K562 (cell line): ENCODE measurements around the gene MBD4. TPM values are rescaled to one million over a fixed set of nuclear protein-coding genes. Genes with fewer than 3 reads are reported as not detected.

Source experiments
- FIP1L1 ChIP-seq: fragments of 200-400 bp; formaldehyde crosslinking; IDR thresholded peaks from 2 replicates; pipeline ENCODE4 v1.6.1; 2018; ENCODE audit warnings: mild to moderate bottlenecking, low read depth, low read length; ENCODE audit not compliant: poor library complexity, severe bottlenecking
- FOXK2 ChIP-seq, 2 experiments: fragments of 450-650 bp; IDR thresholded peaks in 1 of 2; conservative IDR thresholded peaks in 1 of 2; 2 replicates each; pipeline ENCODE4 v1.6.1; 2016; ENCODE audit warnings: low read depth in 2 of 2, mild to moderate bottlenecking in 1 of 2
- HDAC1 ChIP-seq, 2 experiments: fragments of 450-650 bp; IDR thresholded peaks; 2 replicates each; pipeline ENCODE4 v1.6.1; 2016 to 2017; ENCODE audit warnings: inconsistent platforms in 1 of 2, mild to moderate bottlenecking in 1 of 2, moderate library complexity in 1 of 2
- HDAC2 ChIP-seq: fragments of 450-650 bp; IDR thresholded peaks from 2 replicates; pipeline ENCODE4 v1.6.1; 2016; ENCODE audit warnings: mild to moderate bottlenecking
- HNRNPLL ChIP-seq: fragments of 200-400 bp; formaldehyde crosslinking; IDR thresholded peaks from 2 replicates; pipeline ENCODE4 v1.6.1; 2017; ENCODE audit warnings: low read length, low read depth, mild to moderate bottlenecking; ENCODE audit not compliant: poor library complexity, severe bottlenecking
- KLF16 ChIP-seq: IDR thresholded peaks from 2 replicates; pipeline ENCODE4 v1.6.1; 2016; ENCODE audit warnings: antibody characterized with exemption
- MEF2A ChIP-seq: IDR thresholded peaks from 2 replicates; pipeline ENCODE4 v1.6.1; 2011; ENCODE audit warnings: low read depth, mild to moderate bottlenecking, low read length, moderate library complexity; ENCODE audit not compliant: control insufficient read depth
- OTX1 ChIP-seq: fragments of 450-650 bp; formaldehyde crosslinking; IDR thresholded peaks from 2 replicates; pipeline ENCODE4 v1.4.0; 2022; ENCODE audit warnings: mild to moderate bottlenecking
- PHTF2 ChIP-seq: fragments of 250-450 bp; sonication (Bioruptor Pico); IDR thresholded peaks from 2 replicates; pipeline ENCODE4 v1.5.0; 2021; ENCODE audit warnings: mild to moderate bottlenecking
- RBBP5 ChIP-seq: fragments of 200-600 bp; sonication (generic); IDR thresholded peaks from 2 replicates; pipeline ENCODE4 v1.6.1; 2012; ENCODE audit warnings: borderline replicate concordance, mild to moderate bottlenecking, low read length, control low read depth, inconsistent platforms; ENCODE audit not compliant: insufficient read depth, poor library complexity, severe bottlenecking
- RFX5 ChIP-seq: IDR thresholded peaks from 2 replicates; pipeline ENCODE4 v1.6.1; 2011; ENCODE audit warnings: low read depth, mild to moderate bottlenecking, improper control_type of control experiment, low read length
- TAF1 ChIP-seq: IDR thresholded peaks from 2 replicates; pipeline ENCODE4 v1.6.1; 2011; ENCODE audit warnings: mild to moderate bottlenecking, low read length, moderate library complexity; ENCODE audit not compliant: insufficient read depth, control insufficient read depth, severe bottlenecking; ENCODE audit errors: extremely low read depth
- TBP ChIP-seq: optimal IDR thresholded peaks from 2 replicates; pipeline ENCODE3; 2011; ENCODE audit warnings: low read depth, low read length, improper control_type of control experiment
- TEAD1 ChIP-seq, 2 experiments: fragments of 450-650 bp in 1 of 2; sonication (generic) in 1 of 2; formaldehyde crosslinking; IDR thresholded peaks; 2 replicates each; pipeline versions ENCODE4 v1.4.0 to v1.8.0; 2020 to 2022; ENCODE audit warnings: mild to moderate bottlenecking in 2 of 2, missing genetic modification reagents in 1 of 2
- TFAM ChIP-seq: fragments of 250-450 bp; sonication (Bioruptor Pico); conservative IDR thresholded peaks from 2 replicates; pipeline ENCODE4 v1.5.0; 2021; ENCODE audit warnings: mild to moderate bottlenecking, moderate library complexity
- THAP12 ChIP-seq: fragments of 250-450 bp; sonication (Bioruptor Pico); IDR thresholded peaks from 2 replicates; pipeline ENCODE4 v1.9.0; 2021; ENCODE audit warnings: mild to moderate bottlenecking, inconsistent platforms
- TOE1 ChIP-seq, 2 experiments: fragments of 450-650 bp in 1 of 2; sonication (generic) in 1 of 2; formaldehyde crosslinking in 1 of 2; IDR thresholded peaks; 2 replicates each; pipeline versions ENCODE4 v1.7.1 to v1.8.0; 2016 to 2022; ENCODE audit warnings: borderline replicate concordance in 2 of 2, mild to moderate bottlenecking in 2 of 2, antibody characterized with exemption in 1 of 2, inconsistent platforms in 1 of 2, low read depth in 1 of 2, missing genetic modification reagents in 1 of 2, moderate library complexity in 1 of 2
- ZBTB7A ChIP-seq: IDR thresholded peaks from 2 replicates; pipeline ENCODE4 v1.6.1; 2011; ENCODE audit warnings: low read depth, mild to moderate bottlenecking, low read length, moderate library complexity, borderline replicate concordance; ENCODE audit not compliant: control insufficient read depth
- ZC3H4 ChIP-seq: sonication (generic); formaldehyde crosslinking; IDR thresholded peaks from 2 replicates; pipeline ENCODE4 v1.9.0; 2021; ENCODE audit warnings: missing genetic modification reagents, borderline replicate concordance
- ZNF398 ChIP-seq: fragments of 250-450 bp; sonication (Bioruptor Pico); IDR thresholded peaks from 2 replicates; pipeline ENCODE4 v1.8.0; 2021; ENCODE audit warnings: moderate library complexity, mild to moderate bottlenecking, inconsistent platforms
- ZNF699 ChIP-seq: fragments of 250-450 bp; sonication (Bioruptor Pico); IDR thresholded peaks from 2 replicates; pipeline ENCODE4 v1.8.0; 2021; ENCODE audit warnings: mild to moderate bottlenecking, moderate library complexity; ENCODE audit not compliant: insufficient replicate concordance
- ZSCAN32 ChIP-seq: fragments of 450-650 bp; formaldehyde crosslinking; IDR thresholded peaks from 2 replicates; pipeline ENCODE4 v1.4.0; 2020; ENCODE audit warnings: mild to moderate bottlenecking, moderate library complexity
- polyA plus RNA-seq, 8 experiments: library from polyadenylated mRNA; depleted of rRNA in 4 of 8; stranded (reverse) in 5 of 8; unstranded in 3 of 8; fragments of >200 nt; fragmentation: Nextera tagmentation in 2 of 8; fragmentation: Illumina TruSeq in 1 of 8; extraction: Ambion mirVana in 2 of 8; extraction: Trizol in 1 of 8; gene quantifications; 2 replicates each; pipeline versions ENCODE4 v1.2.1 to v1.2.3, GENCODE V29; 2011 to 2014; ENCODE audit warnings: inconsistent platforms in 1 of 8, missing spikeins in 1 of 8
- total RNA-seq, 7 experiments: library from RNA; depleted of rRNA in 6 of 7; stranded (reverse); fragments of >200 nt in 6 of 7; fragmentation: Illumina TruSeq in 2 of 7; extraction: Trizol in 2 of 7; gene quantifications; 2 replicates each; pipeline versions ENCODE4 v1.2.1 to v1.2.3, GENCODE V29; 2011 to 2021; ENCODE audit warnings: low replicate concordance in 1 of 7

Gene MBD4
- total and polyA plus RNA-seq, 9 of the 15 experiments (the other 6 are each of a cell fraction or from before 2014, with no cell fraction given), result 13.3 to 63.9 (median 39.0) TPM

- TF ChIP-seq ZNF398 (CRISPR knock-in tag) (no peak), ZC3H4 (CRISPR knock-in tag) (no peak), MEF2A (no peak), OTX1 (0 out of 2 replicates have a peak, but pooled peaks have one; percentile 24), TFAM (CRISPR knock-in tag) (no peak), THAP12 (CRISPR knock-in tag) (peak; percentile 84), TEAD1 (CRISPR knock-in tag; IDR thresholded peaks at IDR 0.05) (0 out of 4 replicates have a peak, but pooled peaks of 1 of the 2 experiments have one; percentile 24), RFX5 (no peak), PHTF2 (CRISPR knock-in tag) (no peak), ZSCAN32 (no peak), ZBTB7A (peak; percentile 71; the same call in 1 of the 2 replicates), HNRNPLL (peak; percentile 68), FOXK2 (conservative IDR thresholded peaks at IDR 0.05 in 1 of 2, IDR thresholded peaks at IDR 0.05 in 1 of 2; ENCODE audit: low read depth in 2 of 2) (peak; percentile 86 to 93), HDAC2 (peak; percentile 38; the same call in 1 of the 2 replicates), ZNF699 (CRISPR knock-in tag) (no peak), TOE1 (IDR thresholded peaks at IDR 0.05; ENCODE audit: borderline replicate concordance) (peak; percentile 63), TOE1 (CRISPR knock-in tag; IDR thresholded peaks at IDR 0.05; ENCODE audit: borderline replicate concordance, low read depth) (no peak), TAF1 (peak; percentile 63), HDAC1 (IDR thresholded peaks at IDR 0.05) (peak in 1 of 2 experiments; percentile 81; a peak in 2 of 4 replicates), KLF16 (no peak), TBP (peak; percentile 77), FIP1L1 (peak; percentile 71), RBBP5 (peak; percentile 36)
Measured at GRCh38 chr3:129439817-129440617, at the start of gene MBD4, which contains the start of gene IFT122 (continued).
